Measurements from ENCODE around the gene SLC9A2.

Gene SLC9A2

GRCh38 chr2:102674370-102674769 lies 55.0 kb downstream of the SLC9A2 start:
- no peak for DNase-seq

- DNase-seq: no peak
Measured at GRCh38 chr2:102674836-102675235, 55.5 kb downstream of the SLC9A2 start.

GRCh38 chr2:102677244-102678215 lies 58.2 kb downstream of the SLC9A2 start:
- no peak for DNase-seq

GRCh38 chr2:102678442-102678841 lies 59.1 kb downstream of the SLC9A2 start:
- DNase-seq: no peak

GRCh38 chr2:102686479-102687439 lies 67.4 kb downstream of the SLC9A2 start:
- no peak for DNase-seq

- no peak for DNase-seq
Measured at GRCh38 chr2:102690012-102690411, 70.7 kb downstream of the SLC9A2 start.

GRCh38 chr2:102696463-102696862 lies 77.1 kb downstream of the SLC9A2 start:
- no peak for DNase-seq

- DNase-seq: no peak
Measured at GRCh38 chr2:102698369-102699111, 79.2 kb downstream of the SLC9A2 start.

- no peak for DNase-seq
Measured at GRCh38 chr2:102703305-102703704, 84.0 kb downstream of the SLC9A2 start.

GRCh38 chr2:102703748-102704147 lies 84.4 kb downstream of the SLC9A2 start:
- no peak for DNase-seq

- DNase-seq: no peak
Measured at GRCh38 chr2:102704531-102704930, 85.2 kb downstream of the SLC9A2 start.

- no peak for DNase-seq
Measured at GRCh38 chr2:102707796-102708695, 88.7 kb downstream of the SLC9A2 start.

- no peak for DNase-seq
Measured at GRCh38 chr2:102708847-102709559, 89.7 kb downstream of the SLC9A2 start.

- no peak for DNase-seq
Measured at GRCh38 chr2:102717308-102718018, 98.1 kb downstream of the SLC9A2 start.

- no peak for DNase-seq
Measured at GRCh38 chr2:102718387-102719316, 99.3 kb downstream of the SLC9A2 start.

- DNase-seq: no peak
Measured at GRCh38 chr2:102724016-102724490, 104.7 kb downstream of the SLC9A2 start.

- DNase-seq: no peak
Measured at GRCh38 chr2:102724553-102724952, 105.2 kb downstream of the SLC9A2 start.

- DNase-seq: no peak
Measured at GRCh38 chr2:102726128-102727087, 107.1 kb downstream of the SLC9A2 start.

All from stimulated activated CD8-positive, alpha-beta memory T cell treated with anti-CD3 and anti-CD28 coated beads, Interleukin-4, amount 100 ng/mL, for 48 hours (primary cell).